Germinal center (tissue), 1 donor: ENCODE measurements around the gene C4orf50.
"Not testable (repeated sequence)": the region's sequence is repeated elsewhere in the genome, so short reads cannot be mapped to it uniquely, and the experiment has no call there.

ENCODE experiments used
- DNase-seq: peaks from one replicate; pipeline ENCODE4 v3.0.0; 2012; ENCODE audit warnings: mixed read lengths, low spot score

The C4orf50 gene

GRCh38 chr4:5858020-5858769 is 160.0 kb downstream of the C4orf50 start:
- no peak for DNase-seq

- DNase-seq, result no peak
These were observed 161.0 kb downstream of the C4orf50 start for GRCh38 chr4:5857199-5857598.

GRCh38 chr4:5856362-5856761 is 161.9 kb downstream of the C4orf50 start:
- DNase-seq, result not testable (repeated sequence)

- DNase-seq, result no peak
These were observed 163.3 kb downstream of the C4orf50 start for GRCh38 chr4:5854929-5855328.

- no peak for DNase-seq
These were observed 165.6 kb downstream of the C4orf50 start for GRCh38 chr4:5852523-5853202.

GRCh38 chr4:5851637-5852301 is 166.5 kb downstream of the C4orf50 start:
- no peak for DNase-seq
